ENCODE results near the gene CRYBB1. TPM values are rescaled to one million over a fixed set of nuclear protein-coding genes. Genes with fewer than 3 reads are reported as not detected.

CRYBB1 gene
- total RNA-seq, 1 experiment from 2014 or later: not detected

DNA sequence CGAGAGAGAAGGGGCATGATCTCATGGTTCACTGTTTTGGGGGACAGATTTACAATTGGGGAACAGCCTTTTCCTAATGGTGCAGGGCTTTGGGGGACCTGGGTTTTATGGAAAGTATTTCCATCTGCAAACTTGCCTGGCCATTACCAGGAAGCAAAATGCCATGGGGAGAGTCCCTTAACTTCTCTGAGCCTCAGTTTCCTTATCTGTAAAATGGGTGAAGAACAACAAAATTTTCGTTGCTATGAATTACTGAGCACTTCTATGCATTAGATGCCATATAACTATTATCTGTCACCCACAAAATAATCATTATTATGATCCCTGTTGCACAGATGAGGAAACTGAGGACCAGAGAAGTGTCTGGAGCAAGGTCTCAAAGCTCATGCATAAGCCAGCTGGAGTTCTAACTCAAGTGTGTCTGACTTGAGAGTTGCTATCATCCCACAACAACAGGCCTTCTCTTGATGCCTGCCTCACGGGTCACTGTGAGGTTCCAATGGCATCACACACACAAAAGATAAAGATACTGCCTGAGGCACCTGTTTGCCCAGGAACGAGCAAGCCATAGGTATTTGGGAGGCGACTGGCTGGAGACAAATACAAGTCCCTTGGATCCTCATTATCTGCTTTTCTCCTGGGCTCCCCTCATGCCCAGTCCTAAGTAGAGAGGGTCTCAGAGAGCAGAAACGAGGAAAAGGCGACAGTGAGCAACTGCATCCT, 43.7 kb downstream of the CRYBB1 start:
- Mint-ChIP-seq H3K27ac (ENCODE audit: unreplicated experiment) (no peak overlapping the region), H3K36me3 (ENCODE audit: insufficient read depth, unreplicated experiment) (no peaks in the 10 kb centered on the region), H3K9me3 (ENCODE audit: low read depth, unreplicated experiment) (no peaks in the 10 kb centered on the region), H3K27me3 (ENCODE audit: unreplicated experiment) (no peaks in the 10 kb centered on the region), H3K4me3 (ENCODE audit: low read depth, unreplicated experiment) (no peak overlapping the region), H3K4me1 (ENCODE audit: low read depth, unreplicated experiment) (no peaks in the 10 kb centered on the region)
- BruUV-seq (replicated peaks): no TSS peak
- TF ChIP-seq, protein P1, sequence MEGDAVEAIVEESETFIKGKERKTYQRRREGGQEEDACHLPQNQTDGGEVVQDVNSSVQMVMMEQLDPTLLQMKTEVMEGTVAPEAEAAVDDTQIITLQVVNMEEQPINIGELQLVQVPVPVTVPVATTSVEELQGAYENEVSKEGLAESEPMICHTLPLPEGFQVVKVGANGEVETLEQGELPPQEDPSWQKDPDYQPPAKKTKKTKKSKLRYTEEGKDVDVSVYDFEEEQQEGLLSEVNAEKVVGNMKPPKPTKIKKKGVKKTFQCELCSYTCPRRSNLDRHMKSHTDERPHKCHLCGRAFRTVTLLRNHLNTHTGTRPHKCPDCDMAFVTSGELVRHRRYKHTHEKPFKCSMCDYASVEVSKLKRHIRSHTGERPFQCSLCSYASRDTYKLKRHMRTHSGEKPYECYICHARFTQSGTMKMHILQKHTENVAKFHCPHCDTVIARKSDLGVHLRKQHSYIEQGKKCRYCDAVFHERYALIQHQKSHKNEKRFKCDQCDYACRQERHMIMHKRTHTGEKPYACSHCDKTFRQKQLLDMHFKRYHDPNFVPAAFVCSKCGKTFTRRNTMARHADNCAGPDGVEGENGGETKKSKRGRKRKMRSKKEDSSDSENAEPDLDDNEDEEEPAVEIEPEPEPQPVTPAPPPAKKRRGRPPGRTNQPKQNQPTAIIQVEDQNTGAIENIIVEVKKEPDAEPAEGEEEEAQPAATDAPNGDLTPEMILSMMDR (IDR thresholded peaks at IDR 0.05; ENCODE audit: unreplicated experiment): no peak
- no peak for DNase-seq
- intact Hi-C loops (cut with micrococcal nuclease; ENCODE audit: unreplicated experiment): no loop called here
- CTCF ChIA-PET: no interaction called here

DNA sequence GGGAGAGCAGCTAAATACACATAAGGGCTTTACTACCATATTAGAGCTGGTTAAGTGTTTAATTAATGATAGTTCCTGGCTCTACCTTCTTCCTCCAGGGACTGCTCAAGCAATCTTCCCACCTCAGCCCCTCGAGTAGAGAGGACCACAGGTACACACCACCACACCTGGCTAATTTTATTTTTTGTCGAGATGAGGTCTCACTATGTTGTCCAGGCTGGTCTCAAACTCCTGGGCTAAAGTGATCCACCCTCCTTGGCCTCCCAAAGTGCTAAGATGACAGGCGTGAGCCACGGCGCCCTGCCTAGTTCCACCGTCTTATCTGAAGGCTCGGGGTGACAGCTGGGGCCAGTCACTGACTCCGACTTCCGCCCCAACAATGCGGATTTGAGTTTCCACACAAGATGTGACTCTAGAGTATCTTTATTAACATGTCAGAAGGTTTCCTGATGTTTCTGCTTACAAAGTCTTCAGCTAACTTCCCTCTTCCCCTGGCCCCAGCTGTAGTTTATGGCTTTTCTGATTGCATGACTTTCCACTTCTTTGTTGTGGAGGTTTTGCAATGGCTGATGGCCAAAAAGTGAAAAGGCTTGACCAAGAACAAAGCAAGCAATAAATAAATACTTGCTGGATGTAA, 44.7 kb downstream of the CRYBB1 start:
- intact Hi-C loops (cut with micrococcal nuclease; ENCODE audit: unreplicated experiment): no loop called here
- CTCF ChIA-PET: no interaction called here
- TF ChIP-seq, protein P1 (IDR thresholded peaks at IDR 0.05; ENCODE audit: unreplicated experiment): no peak
- H3K27me3 Mint-ChIP-seq (ENCODE audit: unreplicated experiment): no peaks in the 10 kb centered on the region
- no TSS peak for BruUV-seq (replicated peaks)
- H3K4me3 Mint-ChIP-seq (ENCODE audit: low read depth, unreplicated experiment): no peak overlapping the region
- no peaks in the 10 kb centered on the region for H3K4me1 Mint-ChIP-seq (ENCODE audit: low read depth, unreplicated experiment)
- H3K27ac Mint-ChIP-seq (ENCODE audit: unreplicated experiment): no peak overlapping the region
- DNase-seq: no peak
- H3K9me3 Mint-ChIP-seq (ENCODE audit: low read depth, unreplicated experiment): no peaks in the 10 kb centered on the region
- no peaks in the 10 kb centered on the region for H3K36me3 Mint-ChIP-seq (ENCODE audit: insufficient read depth, unreplicated experiment)

DNA sequence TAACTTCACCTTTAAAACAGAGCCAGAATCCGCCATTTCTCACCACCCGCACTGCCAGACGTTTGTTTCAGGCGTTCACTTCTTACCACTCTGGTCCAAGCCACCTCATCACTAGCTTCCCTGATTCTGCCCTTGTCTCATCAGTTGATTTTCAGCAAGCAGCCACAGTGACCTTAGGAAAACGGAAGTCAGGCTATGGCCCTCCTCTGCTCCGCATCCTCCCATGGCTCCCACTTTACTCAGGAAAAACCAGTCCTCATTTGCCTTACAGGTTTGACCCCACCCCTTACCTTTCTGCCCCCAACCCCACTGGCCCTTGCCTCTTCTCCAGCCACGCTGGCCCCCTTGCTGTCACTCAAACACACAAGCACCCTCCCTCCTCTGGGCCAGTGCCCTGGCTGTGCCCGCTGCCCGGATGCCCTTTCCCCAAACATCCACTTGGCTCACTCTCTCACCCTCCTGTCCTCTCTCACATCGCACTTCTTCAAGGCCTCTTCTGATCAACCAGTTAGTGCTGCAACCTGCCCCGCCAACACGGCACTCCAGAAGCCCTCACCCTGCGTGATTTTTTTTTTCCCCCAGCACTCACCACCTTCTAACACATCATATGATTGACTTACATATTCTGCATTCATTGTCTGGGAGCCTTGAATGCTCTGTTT, 46.8 kb downstream of the CRYBB1 start:
- Mint-ChIP-seq H3K9me3 (ENCODE audit: low read depth, unreplicated experiment) (no peaks in the 10 kb centered on the region), H3K4me3 (ENCODE audit: low read depth, unreplicated experiment) (no peak overlapping the region), H3K4me1 (ENCODE audit: low read depth, unreplicated experiment) (no peaks in the 10 kb centered on the region), H3K36me3 (ENCODE audit: insufficient read depth, unreplicated experiment) (no peaks in the 10 kb centered on the region), H3K27ac (ENCODE audit: unreplicated experiment) (no peak overlapping the region), H3K27me3 (ENCODE audit: unreplicated experiment) (no peaks in the 10 kb centered on the region)
- intact Hi-C loops (cut with micrococcal nuclease; ENCODE audit: unreplicated experiment): no loop called here
- TF ChIP-seq, protein P1 (IDR thresholded peaks at IDR 0.05; ENCODE audit: unreplicated experiment): no peak
- no peak for DNase-seq
- no TSS peak for BruUV-seq (replicated peaks)
- CTCF ChIA-PET: no interaction called here

DNA sequence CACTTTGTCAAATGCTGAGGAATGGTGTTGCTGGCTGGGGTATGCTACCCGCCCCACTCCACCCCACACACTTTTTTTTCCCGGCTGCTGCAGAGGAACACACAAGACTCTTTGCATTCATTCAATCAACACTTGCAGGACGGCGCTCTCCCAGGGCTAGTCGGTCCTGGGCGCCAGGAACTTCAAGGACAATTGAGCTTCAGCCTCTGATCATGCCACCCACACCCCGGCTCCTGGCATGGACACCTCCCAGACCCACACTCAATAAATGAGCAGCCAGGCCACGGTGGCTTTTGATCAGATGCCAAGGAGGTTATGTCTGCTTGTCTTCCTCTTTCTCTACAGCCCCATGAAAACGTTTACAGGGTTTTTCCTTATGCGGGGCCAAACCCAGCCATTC, 47.7 kb downstream of the CRYBB1 start:
- TF ChIP-seq, protein P1 (IDR thresholded peaks at IDR 0.05; ENCODE audit: unreplicated experiment): no peak
- no peak for DNase-seq
- no peaks in the 10 kb centered on the region for H3K9me3 Mint-ChIP-seq (ENCODE audit: low read depth, unreplicated experiment)
- intact Hi-C loops (cut with micrococcal nuclease; ENCODE audit: unreplicated experiment): no loop called here
- H3K27me3 Mint-ChIP-seq (ENCODE audit: unreplicated experiment): no peaks in the 10 kb centered on the region
- no peak overlapping the region for H3K27ac Mint-ChIP-seq (ENCODE audit: unreplicated experiment)
- H3K4me1 Mint-ChIP-seq (ENCODE audit: low read depth, unreplicated experiment): no peaks in the 10 kb centered on the region
- no TSS peak for BruUV-seq (replicated peaks)
- no peak overlapping the region for H3K4me3 Mint-ChIP-seq (ENCODE audit: low read depth, unreplicated experiment)
- CTCF ChIA-PET: no interaction called here
- H3K36me3 Mint-ChIP-seq (ENCODE audit: insufficient read depth, unreplicated experiment): no peaks in the 10 kb centered on the region
